ENCODE results near the gene NSMCE1.
"Not testable (repeated sequence)": the region's sequence is repeated elsewhere in the genome, so short reads cannot be mapped to it uniquely, and the experiment has no call there.

DNA sequence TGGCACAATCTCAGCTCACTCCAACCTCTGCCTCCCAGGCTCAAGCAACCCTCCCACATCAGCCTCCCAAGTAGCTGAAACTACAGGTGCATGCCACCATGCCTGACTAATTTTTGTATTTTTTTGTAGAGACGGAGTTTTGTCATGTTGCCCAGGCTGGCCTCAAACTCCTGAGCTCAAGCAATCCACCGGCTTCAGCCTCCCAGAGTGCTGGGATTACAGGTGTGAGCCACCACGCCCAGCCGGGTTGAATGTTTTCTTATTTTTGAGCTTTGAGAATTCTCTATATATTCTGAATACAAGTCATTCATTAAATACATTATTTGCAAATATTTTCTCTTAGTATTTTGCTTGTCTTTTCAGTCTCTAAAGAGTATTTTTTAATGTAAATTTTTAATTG is 19.7 kb downstream of the NSMCE1 start:
- TF ChIP-seq CTCF (IDR thresholded peaks at IDR 0.05); EZH2 (IDR thresholded peaks at IDR 0.05; ENCODE audit: borderline replicate concordance, insufficient read depth, low read depth, low read length, poor library complexity, severe bottlenecking): not testable (repeated sequence)

Measured in B cell (primary cell).